Activated T-cell treated with anti-CD3 and anti-CD28 coated beads, Interleukin-2, amount 50 U/mL, for 1 hour (primary cell): ENCODE data around the gene TXNL1.

Experiments used
- DNase-seq: peaks from one replicate; pipeline ENCODE4 v3.0.0-alpha.2; 2020

Gene TXNL1

GRCh38 chr18:56565551-56566345 is 72.6 kb downstream of the TXNL1 start:
- no peak for DNase-seq

DNA sequence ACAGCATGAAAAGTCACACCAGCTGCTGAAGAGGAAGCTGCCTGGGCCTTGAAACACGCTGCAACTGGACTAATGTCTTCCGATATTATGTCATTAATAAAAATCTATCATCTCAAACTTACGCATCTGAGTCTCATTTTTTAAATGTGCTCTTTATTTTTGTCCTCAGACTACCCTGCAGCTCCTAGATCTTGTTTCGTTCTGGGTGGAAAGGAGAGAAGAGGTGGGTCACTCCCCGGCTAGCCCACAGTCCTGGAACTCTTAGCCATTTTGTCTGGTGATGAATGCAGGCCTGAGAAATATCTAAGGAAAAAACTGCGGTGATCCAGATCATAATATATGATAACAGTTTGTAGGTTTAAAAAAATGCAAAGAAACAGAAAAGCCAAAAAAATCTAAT is 73.3 kb downstream of the TXNL1 start:
- no peak for DNase-seq

- no peak for DNase-seq
These were observed 74.8 kb downstream of the TXNL1 start for GRCh38 chr18:56563568-56563967.

GRCh38 chr18:56562479-56562878 is 75.9 kb downstream of the TXNL1 start:
- DNase-seq, result no peak

DNA sequence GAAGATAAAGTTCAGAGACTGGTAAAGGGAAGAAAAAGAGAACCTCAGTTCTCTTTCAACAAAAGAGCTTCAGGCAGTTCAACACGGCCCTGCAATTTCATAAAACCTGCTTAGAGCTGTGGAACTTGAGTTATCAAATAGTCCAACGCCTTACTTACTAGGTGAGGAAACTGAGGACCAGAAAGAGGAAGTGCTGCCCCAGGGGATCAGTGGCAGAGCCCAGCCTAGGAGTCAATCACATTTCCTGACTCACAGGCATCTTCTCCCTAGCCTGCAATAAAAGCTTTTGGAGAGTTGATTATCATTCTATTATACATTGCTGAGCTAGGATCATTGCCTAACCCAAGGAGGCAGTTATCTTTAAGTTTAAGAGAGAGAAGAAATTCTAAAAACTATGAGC is 77.4 kb downstream of the TXNL1 start:
- DNase-seq, result no peak

DNA sequence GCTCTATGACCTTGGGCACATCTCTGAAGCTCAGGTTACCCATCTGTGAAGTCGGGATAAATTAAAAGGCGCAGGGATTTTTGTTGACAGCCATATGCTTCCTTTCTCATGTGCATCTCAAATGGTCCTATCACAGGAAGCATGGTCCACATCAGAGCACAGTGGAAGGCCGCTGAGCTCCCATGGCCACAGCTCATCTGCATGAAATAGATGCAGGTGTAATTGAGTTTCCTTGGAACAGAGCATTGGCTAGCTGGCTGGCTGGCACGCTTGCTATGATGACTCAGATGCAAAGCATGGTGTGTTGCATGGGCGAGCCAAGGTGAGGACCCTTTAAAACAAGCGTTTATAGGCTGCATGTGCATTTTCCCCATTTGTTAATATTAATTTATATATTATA is 79.3 kb downstream of the TXNL1 start:
- DNase-seq, result no peak

- DNase-seq, result no peak
These were observed 81.5 kb downstream of the TXNL1 start for GRCh38 chr18:56556907-56557306.

- no peak for DNase-seq
These were observed 88.3 kb downstream of the TXNL1 start for GRCh38 chr18:56550121-56550520.
